Fibroblast of peridontal ligament (primary cell): ENCODE results near the gene TSPAN12.
"Not testable (repeated sequence)": the region's sequence is repeated elsewhere in the genome, so short reads cannot be mapped to it uniquely, and the experiment has no call there.

Source experiments
- DNase-seq: peaks from one replicate; pipeline ENCODE4 v3.0.0-alpha.2; 2010; ENCODE audit errors: extremely low read depth

The TSPAN12 gene

DNA sequence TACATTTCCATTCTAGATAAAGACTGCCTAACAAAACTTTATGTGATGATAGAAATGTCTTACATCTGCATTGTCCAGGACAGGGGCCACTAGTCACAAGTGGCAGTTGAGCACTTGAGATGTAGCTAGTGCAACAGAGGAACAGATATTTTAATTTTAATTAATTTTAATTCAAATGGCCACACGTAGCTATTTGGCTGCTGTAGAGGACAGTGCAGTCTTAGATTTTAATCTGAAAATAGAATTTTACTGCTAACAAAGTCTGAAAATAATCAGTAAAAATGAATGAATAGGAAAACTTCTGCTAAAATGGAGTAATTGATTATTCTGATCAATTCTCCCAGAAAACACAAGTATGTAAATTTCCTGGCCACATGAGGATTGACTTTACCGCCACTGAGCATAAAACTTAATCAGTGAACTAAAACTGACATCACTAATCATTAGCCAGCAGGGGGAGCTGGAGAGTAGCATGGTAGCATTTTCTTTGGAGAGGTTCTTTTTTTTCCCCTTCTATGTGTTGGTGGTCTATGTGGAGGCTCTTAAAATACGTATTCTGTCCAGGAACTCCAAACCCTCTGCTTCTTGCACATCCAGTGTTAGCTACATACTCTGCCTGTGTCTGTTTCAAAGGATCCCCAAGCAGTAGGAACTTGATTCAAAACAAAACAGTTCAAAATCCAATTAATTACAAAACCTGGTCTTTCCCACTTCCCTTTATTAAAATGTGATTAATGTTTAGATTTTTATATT, 52.1 kb downstream of the TSPAN12 start:
- peak; percentile 69 for DNase-seq

DNA sequence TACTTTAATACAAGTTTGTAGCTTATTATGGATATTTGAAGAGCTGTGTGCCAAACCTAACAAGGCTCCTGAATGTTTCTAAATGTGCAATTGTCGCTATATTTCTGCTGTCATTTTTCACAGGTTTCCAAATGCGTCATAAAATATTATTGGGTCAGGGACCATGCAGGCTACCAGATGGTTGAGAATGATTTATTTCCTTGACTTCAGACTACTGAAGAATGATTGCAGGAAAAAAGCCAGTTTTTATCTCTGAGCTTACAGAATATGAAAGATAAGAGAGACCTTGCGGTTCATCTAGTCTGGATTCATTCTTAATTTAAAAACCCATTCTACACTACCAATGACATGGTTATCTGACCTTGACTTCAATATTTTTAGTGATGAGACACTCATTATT, 55.2 kb downstream of the TSPAN12 start:
- no peak for DNase-seq

DNA sequence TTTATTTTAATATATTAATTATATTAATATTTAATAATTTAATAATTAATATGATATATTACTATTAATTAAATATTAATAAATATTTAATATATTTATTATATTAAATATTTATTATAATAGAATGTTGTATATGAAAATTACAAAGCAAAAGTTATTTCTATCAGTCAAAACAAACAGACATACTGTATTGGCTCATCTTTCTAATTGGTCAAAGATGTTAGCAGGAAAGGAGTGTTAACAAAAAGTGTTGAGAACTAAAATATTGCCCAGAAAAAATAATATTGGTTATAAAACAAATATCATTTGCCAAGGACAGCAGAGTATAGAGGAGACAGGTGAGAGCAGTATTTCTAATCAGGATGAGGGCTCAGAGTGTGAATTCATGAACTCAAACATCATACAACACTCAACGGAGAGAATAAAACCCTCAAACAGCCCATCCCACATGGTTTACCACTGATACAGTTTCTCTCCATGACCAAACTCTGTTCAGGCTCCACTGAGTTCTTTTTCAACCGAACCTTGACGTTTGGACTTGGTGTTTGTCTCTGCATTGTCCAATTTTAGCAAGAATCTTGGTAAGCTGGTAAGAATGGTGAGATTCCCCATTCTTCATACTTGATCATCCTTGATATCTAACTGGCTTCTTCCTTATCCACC, 58.0 kb downstream of the TSPAN12 start:
- DNase-seq = no peak

DNA sequence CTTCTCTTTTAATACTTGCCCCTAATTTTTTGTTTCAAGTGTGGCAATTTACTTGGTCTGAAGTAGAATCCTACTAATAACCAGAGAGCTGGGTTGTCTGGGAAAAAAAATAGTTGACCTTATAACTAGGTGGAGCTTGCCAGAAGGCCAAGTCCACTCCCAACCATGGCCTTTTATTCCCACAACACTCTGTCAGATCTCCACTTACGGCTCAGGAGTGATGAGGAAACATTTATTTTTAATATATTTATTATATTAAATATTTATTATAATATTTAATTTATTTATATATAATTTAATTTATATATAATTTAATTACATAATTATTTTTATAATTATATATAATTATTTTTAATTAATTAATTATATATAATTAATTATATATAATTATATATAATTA, 58.8 kb downstream of the TSPAN12 start:
- no peak for DNase-seq

DNA sequence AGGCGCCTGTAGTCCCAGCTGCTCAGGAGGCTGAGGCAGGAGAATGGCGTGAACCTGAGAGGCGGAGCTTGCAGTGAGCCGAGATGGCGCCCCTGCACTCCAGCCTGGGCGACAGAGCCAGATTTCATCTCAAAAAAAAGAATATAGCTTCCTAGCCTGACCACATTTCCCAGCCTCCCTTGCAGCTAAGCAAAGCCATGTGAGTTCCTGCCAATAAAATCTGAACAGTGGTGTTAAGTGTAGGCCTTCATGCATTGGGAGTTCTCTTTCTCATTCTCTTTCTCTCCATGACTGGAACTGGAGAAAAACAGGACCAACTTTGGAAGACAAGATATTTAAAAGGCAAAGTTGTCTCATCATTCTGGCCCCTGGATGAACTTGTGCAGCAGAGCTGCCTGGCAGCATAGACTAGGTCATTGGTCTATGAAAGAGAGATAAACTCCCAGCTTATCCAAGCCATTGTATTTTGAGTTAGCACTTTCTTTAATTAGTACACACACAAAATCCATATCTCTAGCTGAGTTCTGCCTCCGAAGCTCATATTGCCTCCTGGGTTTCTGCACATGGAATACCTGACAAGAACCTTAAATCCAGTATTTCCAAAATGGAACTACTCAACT, 60.8 kb downstream of the TSPAN12 start:
- DNase-seq = no peak

DNA sequence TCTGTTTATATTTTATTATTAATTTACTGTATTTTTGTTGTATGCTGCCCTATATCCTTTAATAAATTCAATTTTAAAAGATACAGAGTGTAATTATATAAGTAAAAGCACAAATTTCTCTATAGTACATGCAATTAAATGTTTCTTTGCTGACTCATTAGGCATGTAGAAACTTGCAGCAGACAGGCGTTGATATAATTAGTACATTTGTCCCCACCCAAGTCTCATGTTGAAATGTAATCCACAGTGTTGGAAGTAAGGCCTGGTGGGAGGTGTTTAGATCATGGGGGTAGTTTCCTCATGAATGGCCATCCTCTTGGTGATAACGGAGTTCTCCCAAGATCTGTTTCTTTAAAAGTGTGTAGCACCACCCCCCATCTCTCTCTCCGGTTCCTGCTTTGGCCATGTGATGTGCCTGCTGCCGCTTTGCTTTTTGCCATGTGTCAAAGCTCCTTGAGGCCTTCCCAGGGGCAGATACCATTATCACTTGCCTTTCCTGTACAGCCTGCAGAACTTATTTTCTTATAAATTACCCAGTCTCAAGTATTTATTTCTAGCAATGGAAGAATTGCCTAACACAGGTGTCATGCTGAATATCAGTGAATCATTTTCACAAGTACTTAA, 63.7 kb downstream of the TSPAN12 start:
- no peak for DNase-seq

DNA sequence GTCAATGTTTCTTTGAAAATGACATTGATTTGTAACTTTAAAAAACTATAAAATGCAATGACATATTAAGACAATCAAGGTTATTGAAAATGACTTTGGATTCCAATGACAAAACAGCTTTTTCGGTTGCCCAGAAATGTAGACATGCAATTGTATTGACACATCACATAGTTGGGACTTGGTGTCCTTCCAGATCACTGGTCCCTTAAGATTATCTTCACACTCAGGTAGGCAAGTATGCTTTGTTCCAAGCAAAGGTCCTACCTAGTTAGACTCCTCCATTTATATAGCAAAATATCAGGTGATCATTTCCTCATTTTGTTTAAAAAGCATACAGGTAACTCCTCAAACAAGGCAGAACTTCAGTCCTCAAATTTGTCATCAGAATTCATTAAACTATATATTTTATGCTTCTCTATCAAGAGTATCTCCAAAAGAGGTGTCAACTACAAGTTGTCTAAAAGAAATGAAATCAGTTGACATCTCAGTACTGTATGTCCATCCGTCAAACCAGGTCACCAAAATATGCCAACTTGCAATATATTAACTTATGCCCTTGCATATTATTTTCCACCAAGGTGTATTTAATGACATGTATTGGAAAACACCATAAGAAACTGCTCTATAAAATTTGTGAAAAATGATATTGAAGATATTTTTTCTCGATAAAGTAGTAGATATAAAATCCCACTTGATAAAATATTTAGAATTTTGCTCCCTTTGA, 64.6 kb downstream of the TSPAN12 start:
- DNase-seq = no peak

DNA sequence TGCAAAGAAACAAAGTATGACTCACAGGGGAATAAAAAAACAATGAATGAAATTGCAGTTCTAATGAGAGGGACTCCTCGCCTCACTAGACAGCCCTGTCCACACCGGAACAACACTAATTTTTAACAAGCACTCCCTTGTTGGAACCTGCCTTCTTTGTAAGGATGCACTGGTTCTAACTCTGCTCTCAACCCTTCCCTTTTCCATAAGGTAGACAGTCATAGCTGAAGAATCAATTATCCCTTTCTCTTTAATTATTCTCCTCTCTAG, 65.1 kb downstream of the TSPAN12 start:
- no peak for DNase-seq

DNA sequence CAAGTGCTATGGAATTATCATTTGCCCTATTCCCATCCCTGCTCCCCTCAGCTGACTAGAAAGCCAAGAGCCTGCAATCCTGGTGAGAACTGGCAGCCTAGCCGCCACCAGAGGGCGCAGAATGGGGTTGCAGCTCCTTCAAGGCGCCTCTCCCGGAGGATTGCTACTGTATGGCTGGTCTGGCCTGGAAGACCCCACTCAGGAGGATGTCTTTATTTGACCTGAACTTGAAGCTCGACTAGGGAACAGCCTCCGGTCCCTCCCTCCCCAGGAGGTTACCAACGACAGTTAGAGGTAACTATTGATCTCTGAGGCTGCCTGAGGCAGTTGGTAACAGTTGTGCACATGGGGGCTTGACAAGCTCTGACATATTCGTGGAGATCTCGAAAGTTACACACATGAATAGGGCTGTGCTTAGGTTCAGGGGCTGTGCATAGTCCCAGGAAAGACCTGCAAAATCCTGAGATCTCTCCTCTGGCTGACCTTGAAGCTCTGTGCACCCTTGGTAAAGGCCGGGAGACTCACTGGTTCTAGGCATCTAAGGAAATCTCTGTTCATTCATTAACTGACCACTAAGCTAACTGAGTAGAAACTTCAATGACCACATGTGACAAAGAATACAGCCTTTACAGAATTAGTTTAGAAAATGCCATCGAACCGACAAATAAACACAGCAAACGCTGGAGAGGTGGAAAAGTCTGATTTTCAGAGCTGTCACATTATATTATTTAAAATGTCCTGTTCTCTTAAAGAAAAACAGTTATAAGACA, 65.7 kb downstream of the TSPAN12 start:
- DNase-seq = peak; percentile 63

DNA sequence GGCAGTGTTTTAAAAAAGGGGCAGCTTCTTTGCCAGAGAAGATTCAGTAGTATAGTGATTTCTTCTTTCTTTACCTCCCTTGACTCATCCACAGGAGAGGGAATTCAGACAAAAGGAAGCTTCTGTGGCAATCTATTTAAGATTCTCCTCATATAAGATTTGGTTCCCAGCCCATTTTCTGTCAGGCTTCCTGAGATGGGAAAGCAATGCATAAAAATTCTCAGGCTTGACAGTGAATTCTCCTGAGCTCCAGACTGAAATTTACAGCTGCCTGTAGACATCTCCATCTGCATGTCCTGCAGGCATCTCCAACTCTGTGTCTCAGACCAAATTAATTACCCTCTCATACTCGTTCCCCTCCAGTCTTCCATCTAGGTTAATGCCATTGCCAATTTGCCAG, 72.8 kb downstream of the TSPAN12 start:
- no peak for DNase-seq

DNA sequence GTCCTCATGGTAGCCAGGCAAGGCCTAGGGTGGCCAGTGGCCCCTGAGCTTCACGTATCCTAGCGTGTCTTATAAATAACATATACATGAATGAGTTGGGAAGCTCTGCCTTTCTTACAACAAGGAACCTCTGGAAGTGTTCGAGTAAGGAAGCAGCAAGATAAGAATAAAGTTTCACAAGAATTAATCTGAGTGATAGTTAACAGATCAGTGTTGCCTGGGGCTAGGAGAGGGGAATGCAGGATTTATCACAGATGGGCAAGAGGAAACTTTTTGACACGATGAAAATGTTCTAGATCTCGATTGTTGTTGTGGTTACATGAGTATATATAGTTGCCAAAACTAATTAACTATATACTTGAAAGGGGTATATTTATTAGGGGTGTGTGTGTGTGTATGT, 74.2 kb downstream of the TSPAN12 start:
- DNase-seq = no peak

DNA sequence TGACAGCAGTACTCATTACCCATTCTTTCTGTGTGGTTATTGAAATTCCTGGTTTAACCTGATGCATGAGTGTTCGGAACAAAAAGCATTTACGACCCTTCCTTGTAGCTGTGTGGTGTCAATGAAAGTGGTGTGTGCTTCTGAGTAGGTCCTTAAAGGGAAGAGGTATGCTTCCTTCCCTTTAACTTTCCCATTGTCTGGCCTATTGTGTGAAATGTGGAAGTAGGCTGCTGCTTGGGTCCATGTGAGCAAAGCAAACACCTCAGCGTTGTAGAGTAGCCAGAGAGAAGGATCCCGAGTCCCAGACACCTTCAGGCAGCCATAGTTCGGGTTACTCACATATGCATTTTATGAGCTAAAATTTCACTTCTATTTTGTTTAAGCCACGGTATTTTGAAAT, 74.7 kb downstream of the TSPAN12 start:
- no peak for DNase-seq

DNA sequence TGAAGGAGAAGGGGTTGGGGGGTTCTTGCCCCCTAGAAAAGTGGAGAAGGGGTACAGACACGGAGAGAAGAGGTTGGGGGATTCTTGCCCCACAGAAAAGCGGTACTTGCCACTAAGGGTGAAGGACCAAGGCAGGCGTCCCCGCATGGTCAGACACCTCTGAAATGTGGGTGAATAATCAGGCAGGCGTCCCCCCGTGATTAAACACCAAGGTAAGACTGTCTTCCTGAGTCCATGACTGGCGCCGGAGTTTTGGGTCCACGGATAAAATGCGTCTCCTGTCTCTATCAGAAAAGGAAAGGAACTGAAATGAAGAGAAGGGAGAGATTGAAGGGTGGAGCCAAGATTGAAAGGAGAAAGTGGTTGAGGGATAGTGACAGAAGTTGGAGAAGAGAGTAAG, 76.0 kb downstream of the TSPAN12 start:
- DNase-seq = not testable (repeated sequence)

DNA sequence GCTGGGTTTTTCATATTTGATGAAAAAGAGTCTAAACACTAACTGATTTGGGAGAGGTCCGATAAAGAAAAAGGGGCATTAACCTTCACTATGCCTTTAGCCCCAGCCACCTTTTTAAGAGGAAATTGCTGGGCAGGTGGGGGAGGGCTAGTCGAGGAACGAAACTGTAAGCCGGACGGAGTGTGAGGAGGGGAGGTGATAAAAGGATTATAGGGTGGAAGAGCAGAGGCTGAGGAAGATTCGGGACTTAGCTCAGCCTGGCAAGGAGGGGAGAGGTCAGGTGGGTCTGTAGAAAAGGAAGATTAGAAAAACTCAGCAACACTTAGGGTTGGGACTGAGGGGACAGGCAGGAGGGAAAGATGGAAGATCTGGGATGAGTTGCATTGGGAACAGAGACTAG, 77.0 kb downstream of the TSPAN12 start:
- no peak for DNase-seq

DNA sequence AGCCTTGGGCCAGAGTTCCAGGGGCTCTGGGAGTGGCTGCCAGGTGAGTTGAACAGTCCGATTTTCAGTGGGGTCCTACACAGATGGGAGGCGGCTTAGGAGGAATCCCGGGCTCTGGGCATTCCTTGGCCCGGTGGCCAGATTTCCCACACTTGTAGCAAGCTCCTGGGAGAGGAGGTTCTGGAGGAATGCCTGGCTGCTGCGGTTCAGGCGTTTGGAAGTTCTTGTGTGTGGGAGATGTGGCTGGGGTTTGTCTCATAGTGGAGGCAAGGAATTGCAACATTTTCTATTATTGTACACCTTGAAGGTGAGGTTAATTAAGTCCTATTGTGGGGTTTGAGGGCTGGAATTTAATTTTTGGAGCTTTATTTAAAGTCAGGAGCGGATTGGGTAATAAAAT, 77.5 kb downstream of the TSPAN12 start:
- not testable (repeated sequence) for DNase-seq

DNA sequence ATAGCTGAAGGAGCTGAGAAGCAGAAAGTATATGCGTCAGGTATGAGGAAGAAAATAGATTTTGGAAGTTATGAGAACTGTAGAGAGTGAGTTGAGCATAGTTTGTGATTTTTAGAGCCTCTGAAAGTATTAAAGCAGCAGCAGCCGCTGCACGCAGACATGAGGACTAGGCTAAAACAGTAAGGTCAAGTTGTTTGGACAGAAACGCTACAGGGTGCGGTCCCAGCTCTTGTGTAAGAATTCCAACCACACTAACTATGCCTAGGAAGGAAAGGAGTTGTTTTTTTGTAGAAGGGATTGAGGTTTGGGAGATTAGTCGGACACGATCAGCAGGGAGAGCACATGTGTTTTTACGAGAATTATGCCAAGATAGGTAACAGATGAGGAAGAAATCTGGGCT, 78.9 kb downstream of the TSPAN12 start:
- DNase-seq = not testable (repeated sequence)

DNA sequence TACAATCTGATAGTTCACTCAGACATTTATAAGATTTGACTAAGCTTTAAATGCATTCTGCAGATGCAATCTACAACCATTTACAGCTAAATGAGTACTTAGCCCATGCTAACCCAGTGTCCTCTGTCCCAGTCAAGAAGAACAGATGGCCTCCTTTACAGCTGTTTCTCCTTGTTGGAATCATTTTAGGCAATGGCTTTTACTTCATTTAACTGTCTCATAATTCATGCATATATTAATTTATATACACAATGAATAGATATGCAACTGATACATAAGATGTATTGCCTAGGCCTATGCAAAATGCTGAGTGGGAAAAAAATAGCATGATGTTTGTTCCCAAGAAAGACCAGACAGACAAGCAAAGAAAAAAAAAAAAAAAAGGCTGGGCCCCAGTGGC, 82.2 kb downstream of the TSPAN12 start:
- no peak for DNase-seq

DNA sequence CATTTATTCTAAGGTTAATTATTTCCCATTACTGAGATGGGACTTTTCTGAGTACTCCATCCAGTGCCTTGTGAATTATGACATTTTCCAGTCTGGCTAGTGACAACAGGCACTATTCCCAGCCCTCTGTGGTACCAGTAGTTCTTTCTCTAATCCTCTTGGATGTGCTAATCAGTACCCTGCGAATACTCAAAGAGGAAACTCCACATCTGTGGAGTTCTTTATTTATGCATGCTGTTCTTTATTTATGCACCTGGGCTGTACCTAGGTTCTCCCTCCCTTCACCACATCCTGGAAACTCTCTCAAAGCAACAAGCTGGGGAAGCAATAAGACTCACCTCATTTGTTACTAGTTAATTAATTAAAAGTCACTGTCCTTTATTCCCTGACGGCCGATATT, 83.5 kb downstream of the TSPAN12 start:
- no peak for DNase-seq

DNA sequence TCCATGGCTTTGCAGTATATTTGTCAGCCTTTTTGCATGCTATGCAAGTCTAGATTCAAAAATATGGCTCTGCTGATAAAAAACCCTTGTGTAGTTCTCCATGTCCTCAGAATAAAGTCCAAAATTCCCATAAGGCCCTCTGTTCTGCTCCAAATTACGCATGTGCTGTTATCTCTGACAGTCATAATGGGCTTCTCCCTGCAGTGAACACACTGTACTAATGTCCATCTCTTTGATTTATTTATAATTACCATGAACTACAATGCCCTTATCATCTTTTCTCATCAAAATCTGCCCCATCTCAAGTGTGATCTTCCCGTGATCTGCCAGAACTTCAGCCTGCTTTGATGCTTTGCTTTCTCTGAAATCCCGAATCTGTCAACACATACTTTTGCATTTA, 87.7 kb downstream of the TSPAN12 start:
- no peak for DNase-seq

DNA sequence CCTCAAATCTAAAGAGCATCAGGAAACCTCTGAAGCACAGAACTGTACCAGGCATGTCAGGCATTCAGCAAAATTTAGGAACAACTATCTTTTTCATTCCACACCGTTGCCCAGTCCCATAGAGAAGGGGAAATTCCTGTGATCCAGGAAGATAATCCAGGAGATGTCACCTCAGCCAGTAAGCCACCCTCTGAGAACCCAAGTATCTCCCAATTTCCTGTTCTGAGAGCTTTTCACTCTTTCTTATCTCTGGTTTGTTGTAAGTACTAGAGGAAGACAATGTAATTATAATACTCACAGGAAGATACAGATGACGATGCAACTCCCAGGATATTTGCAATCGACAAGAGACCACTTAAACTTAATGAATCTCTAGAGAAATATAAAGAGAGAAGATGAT, 97.1 kb downstream of the TSPAN12 start:
- DNase-seq = no peak

DNA sequence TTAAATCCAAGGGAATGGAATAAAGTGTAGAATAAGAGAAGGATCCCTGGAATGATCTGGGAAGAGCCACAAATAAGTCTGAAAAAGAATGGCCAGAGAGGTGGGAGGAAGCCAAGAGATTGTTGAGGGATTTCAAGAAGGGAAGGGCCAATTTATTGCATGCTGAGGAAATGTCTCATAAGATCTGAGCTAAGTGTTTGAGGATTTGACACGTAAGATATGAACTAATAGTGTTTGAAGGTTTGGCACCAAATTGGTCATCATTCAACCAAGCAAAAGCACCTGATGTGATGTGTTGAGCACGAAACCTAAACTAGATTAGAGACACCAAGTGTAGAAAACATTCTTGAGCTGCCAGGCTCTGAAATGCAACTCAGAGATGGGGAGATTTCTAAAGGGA, 97.9 kb downstream of the TSPAN12 start:
- no peak for DNase-seq

DNA sequence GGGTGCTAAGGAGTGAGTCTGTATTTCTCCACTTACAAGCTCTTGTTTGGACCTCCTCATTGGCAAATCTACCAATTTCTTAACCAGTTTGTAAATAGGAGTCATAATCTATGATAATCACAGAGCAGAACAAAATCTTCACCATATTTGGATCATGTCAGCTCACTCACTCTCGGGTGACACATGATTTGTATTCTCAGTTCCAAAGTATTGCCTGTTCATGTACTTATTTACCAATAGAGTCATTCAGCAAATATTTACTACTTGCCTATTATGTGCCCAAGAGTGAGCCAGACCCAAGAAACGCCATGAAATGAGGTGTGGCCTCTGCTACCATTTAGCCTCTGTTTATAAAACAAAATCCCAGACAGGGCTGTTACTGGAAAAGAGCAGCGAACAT, 114.8 kb downstream of the TSPAN12 start:
- no peak for DNase-seq
